Measurements from ENCODE around the gene BICD2. TPM values are rescaled to one million over a fixed set of nuclear protein-coding genes. Genes with fewer than 3 reads are reported as not detected.

BICD2 gene
- total RNA-seq, 1 donor from 2014 or later: 35.4 TPM

DNA sequence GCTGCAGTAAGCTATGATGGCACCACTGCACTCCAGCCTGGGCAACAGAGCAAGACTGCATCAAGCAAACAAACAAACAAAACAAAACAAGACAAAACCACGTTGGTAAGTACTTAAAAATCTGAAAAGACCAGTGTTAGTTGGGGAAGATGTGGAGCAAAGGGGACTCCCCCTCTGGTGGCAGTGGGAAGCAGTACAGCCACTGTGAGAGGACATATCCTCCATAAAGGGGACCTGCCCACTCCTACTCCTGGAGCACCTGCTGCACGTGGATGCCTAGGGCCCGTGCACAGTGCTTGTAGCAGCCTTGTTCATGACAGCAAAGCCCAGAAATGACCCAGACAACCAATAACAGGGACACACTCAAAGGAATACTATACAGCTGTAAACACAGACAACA lies 77.7 kb downstream of the BICD2 start:
- no peaks in the 10 kb centered on the region for H3K27me3 Mint-ChIP-seq (ENCODE audit: unreplicated experiment)
- no peak overlapping the region for H3K4me3 Mint-ChIP-seq (ENCODE audit: unreplicated experiment)
- peaks cover 11% of the 10 kb centered on the region for H3K9me3 Mint-ChIP-seq (ENCODE audit: unreplicated experiment)
- no peak overlapping the region for H3K27ac Mint-ChIP-seq (ENCODE audit: unreplicated experiment)
- H3K4me1 Mint-ChIP-seq (ENCODE audit: unreplicated experiment): no peaks in the 10 kb centered on the region
- TF ChIP-seq, protein P1, sequence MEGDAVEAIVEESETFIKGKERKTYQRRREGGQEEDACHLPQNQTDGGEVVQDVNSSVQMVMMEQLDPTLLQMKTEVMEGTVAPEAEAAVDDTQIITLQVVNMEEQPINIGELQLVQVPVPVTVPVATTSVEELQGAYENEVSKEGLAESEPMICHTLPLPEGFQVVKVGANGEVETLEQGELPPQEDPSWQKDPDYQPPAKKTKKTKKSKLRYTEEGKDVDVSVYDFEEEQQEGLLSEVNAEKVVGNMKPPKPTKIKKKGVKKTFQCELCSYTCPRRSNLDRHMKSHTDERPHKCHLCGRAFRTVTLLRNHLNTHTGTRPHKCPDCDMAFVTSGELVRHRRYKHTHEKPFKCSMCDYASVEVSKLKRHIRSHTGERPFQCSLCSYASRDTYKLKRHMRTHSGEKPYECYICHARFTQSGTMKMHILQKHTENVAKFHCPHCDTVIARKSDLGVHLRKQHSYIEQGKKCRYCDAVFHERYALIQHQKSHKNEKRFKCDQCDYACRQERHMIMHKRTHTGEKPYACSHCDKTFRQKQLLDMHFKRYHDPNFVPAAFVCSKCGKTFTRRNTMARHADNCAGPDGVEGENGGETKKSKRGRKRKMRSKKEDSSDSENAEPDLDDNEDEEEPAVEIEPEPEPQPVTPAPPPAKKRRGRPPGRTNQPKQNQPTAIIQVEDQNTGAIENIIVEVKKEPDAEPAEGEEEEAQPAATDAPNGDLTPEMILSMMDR (IDR thresholded peaks at IDR 0.05): no peak
- H3K36me3 Mint-ChIP-seq (ENCODE audit: unreplicated experiment): no peaks in the 10 kb centered on the region
- peak; percentile 46 for DNase-seq (ENCODE audit: extremely low spot score, unreplicated experiment)

DNA sequence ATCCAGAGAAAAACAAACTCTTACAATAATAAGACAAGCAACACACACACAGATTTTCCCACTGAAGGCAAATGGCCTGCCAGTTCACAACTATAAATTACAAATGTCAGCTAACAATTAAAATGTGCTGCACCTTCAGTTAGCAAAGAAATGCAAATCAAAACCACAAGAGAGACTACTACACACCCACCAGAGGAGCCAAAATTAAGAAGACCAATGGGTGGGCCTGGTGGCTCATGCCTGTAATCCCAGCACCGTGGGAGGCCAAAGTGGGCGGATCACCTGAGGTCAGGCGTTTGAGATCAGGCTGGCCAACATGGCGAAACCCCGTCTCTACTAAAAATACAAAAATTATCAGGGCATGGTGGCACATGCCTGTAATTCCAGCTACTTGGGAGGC lies 79.6 kb downstream of the BICD2 start:
- peak; percentile 59 for DNase-seq (ENCODE audit: extremely low spot score, unreplicated experiment)
- TF ChIP-seq, protein P1 (IDR thresholded peaks at IDR 0.05): no peak
- Mint-ChIP-seq H3K9me3 (ENCODE audit: unreplicated experiment) (peaks cover 2% of the 10 kb centered on the region), H3K4me3 (ENCODE audit: unreplicated experiment) (no peak overlapping the region), H3K4me1 (ENCODE audit: unreplicated experiment) (no peaks in the 10 kb centered on the region), H3K27me3 (ENCODE audit: unreplicated experiment) (no peaks in the 10 kb centered on the region), H3K27ac (ENCODE audit: unreplicated experiment) (no peak overlapping the region), H3K36me3 (ENCODE audit: unreplicated experiment) (no peaks in the 10 kb centered on the region)

DNA sequence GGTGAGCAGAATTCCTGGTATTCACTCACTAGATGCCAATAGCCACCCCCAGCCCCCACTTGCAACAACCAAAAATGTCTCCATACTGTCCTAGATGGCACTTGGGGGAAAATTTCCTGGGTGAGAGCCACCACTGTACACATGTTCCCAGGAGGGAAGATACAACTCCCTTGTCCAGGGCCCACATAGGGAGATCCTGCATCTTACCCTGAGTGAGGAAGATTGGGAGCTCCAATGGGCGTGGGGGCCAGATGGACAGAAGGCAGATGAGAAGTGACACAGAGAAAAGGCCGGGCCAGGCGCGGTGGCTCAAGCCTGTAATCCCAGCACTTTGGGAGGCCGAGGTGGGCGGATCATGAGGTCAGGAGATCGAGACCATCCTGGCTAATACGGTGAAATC lies 82.4 kb downstream of the BICD2 start:
- H3K27me3 Mint-ChIP-seq (ENCODE audit: unreplicated experiment): no peaks in the 10 kb centered on the region
- DNase-seq (ENCODE audit: extremely low spot score, unreplicated experiment): peak; percentile 80
- H3K36me3 Mint-ChIP-seq (ENCODE audit: unreplicated experiment): no peaks in the 10 kb centered on the region
- TF ChIP-seq, protein P1 (IDR thresholded peaks at IDR 0.05): no peak
- no peak overlapping the region for H3K27ac Mint-ChIP-seq (ENCODE audit: unreplicated experiment)
- H3K9me3 Mint-ChIP-seq (ENCODE audit: unreplicated experiment): no peaks in the 10 kb centered on the region
- no peak overlapping the region for H3K4me3 Mint-ChIP-seq (ENCODE audit: unreplicated experiment)
- no peaks in the 10 kb centered on the region for H3K4me1 Mint-ChIP-seq (ENCODE audit: unreplicated experiment)

DNA sequence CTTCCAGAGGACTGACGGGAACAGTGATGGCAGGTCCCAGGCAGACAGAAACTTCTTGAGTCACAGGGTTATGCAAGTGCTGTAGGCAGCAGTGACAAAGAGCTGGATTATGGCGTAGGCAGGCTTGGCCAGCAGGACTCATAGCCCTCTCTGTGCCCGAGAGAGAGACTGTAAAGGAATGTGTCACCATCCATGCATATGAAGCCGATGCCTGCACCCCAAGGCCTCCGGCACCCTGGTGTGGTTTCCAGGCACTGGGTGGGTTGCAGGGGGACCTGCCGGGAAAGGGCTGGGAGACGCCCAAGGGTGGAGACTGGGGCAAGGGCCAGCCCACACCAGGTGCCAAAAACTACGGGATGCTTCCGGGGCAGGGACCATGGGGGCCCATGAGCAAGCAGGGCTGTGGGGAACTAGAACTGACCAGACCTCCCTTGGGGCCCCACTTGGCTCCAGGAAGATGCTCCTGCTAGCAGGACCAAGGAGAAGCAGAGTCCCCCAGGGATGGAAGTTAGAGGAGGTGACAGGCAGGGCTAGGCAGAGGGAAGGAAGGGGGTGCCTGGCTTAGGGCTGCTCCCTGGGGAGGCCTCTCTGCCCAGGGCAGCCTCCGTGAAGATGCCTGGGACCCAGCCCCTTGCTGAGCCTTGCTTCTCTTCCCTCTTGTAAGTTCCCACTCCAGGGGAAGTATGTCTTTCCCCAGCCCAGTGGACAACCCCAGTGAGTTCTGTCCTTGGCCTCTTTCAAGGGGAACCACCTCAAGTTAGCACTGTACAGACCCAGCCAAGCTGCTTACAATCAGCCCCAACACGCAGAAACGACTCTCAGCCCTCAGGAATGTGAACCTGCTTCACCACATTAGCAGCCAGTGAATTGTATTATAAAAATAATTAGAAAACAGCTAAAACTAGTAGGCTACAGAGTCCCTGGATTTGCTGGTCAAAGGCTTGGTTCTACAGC lies 84.2 kb downstream of the BICD2 start:
- no peaks in the 10 kb centered on the region for H3K4me1 Mint-ChIP-seq (ENCODE audit: unreplicated experiment)
- H3K27ac Mint-ChIP-seq (ENCODE audit: unreplicated experiment): no peak overlapping the region
- TF ChIP-seq, protein P1 (IDR thresholded peaks at IDR 0.05): no peak
- H3K36me3 Mint-ChIP-seq (ENCODE audit: unreplicated experiment): no peaks in the 10 kb centered on the region
- no peak overlapping the region for H3K4me3 Mint-ChIP-seq (ENCODE audit: unreplicated experiment)
- no peaks in the 10 kb centered on the region for H3K9me3 Mint-ChIP-seq (ENCODE audit: unreplicated experiment)
- H3K27me3 Mint-ChIP-seq (ENCODE audit: unreplicated experiment): no peaks in the 10 kb centered on the region
- peak; percentile 81 for DNase-seq (ENCODE audit: extremely low spot score, unreplicated experiment)

DNA sequence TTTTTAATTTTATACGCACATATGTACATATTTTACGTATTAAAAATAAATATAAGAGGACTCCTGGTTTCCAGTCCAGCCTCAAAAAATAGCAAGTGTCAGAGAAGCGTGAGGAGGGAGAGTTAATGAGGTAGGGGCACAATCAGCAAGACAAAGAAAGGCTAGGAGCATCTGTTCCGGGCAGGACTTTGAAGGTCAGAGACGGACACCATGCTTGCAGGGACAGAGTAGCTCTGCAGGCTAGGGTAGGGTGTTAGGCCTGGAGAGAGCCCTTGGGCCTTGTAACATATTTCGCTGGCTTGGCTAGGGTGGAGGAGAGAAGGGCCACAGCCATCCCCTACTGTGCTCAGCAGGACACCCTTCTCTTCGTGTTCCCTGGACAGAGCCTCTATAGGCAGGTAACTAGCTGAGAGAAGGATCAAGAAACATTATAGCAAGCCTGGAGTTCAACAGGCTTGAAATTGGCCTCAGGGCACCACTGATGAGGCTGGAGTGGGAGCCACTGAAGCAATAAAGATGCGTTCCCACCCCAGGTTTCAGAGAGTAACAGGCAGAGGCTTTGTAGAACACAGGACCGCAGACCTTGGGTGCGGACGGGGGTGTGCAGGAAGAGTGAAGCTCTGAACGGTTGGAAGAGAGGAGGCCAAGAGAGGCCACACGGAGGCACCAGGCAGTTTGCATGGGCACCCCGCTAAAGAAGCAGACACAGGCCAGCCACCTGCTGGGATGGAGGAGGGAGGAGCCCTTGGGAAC lies 85.0 kb downstream of the BICD2 start:
- no peaks in the 10 kb centered on the region for H3K4me1 Mint-ChIP-seq (ENCODE audit: unreplicated experiment)
- no peak overlapping the region for H3K27ac Mint-ChIP-seq (ENCODE audit: unreplicated experiment)
- peak; percentile 77 for DNase-seq (ENCODE audit: extremely low spot score, unreplicated experiment)
- H3K27me3 Mint-ChIP-seq (ENCODE audit: unreplicated experiment): no peaks in the 10 kb centered on the region
- H3K9me3 Mint-ChIP-seq (ENCODE audit: unreplicated experiment): no peaks in the 10 kb centered on the region
- H3K36me3 Mint-ChIP-seq (ENCODE audit: unreplicated experiment): no peaks in the 10 kb centered on the region
- H3K4me3 Mint-ChIP-seq (ENCODE audit: unreplicated experiment): no peak overlapping the region
- TF ChIP-seq, protein P1 (IDR thresholded peaks at IDR 0.05): no peak
